ENCODE measurements around the gene CABP7. TPM values are rescaled to one million over a fixed set of nuclear protein-coding genes. Genes with fewer than 3 reads are reported as not detected.

CABP7 gene
- polyA plus RNA-seq, 4 donors = 0.27 to 4.2 (median 1.4) TPM

- H3K4me3 ChIP-seq (ENCODE audit: low read depth in 1 of 3, low read length in 3 of 3) = no peak overlapping the region
- FAIRE-seq (no peak), DNase-seq (no peak)
- no peaks in the 10 kb centered on the region for H3K27me3 ChIP-seq (ENCODE audit: control insufficient read depth in 3 of 3, insufficient read depth in 3 of 3, low read length in 3 of 3)
- no peak overlapping the region for H3K27ac ChIP-seq (ENCODE audit: low read depth in 1 of 3, low read length in 2 of 3)
- H3K4me1 ChIP-seq (ENCODE audit: control insufficient read depth in 3 of 3, insufficient read depth in 2 of 3, low read depth in 1 of 3, low read length in 2 of 3) = no peaks in the 10 kb centered on the region
- WGBS, 3 donors = 84 to 88% (median 87%) methylated on average over 2 of the region's 2 CpGs
- no peaks in the 10 kb centered on the region for H3K9me3 ChIP-seq (ENCODE audit: control insufficient read depth in 2 of 2, insufficient read depth in 1 of 2, low read depth in 1 of 2, low read length in 1 of 2)
- H3K36me3 ChIP-seq (ENCODE audit: control insufficient read depth in 3 of 3, insufficient read depth in 2 of 3, low read depth in 1 of 3, low read length in 3 of 3) = peaks cover 0 to 90% (median 7%) of the 10 kb centered on the region in 3 donors
These were observed 22.1 kb downstream of the CABP7 start for GRCh38 chr22:29741926-29742325.

GRCh38 chr22:29742326-29742725 is 22.5 kb downstream of the CABP7 start:
- Histone ChIP-seq H3K27ac (ENCODE audit: low read depth in 1 of 3, low read length in 2 of 3) (no peak overlapping the region), H3K9me3 (ENCODE audit: control insufficient read depth in 2 of 2, insufficient read depth in 1 of 2, low read depth in 1 of 2, low read length in 1 of 2) (no peaks in the 10 kb centered on the region), H3K4me1 (ENCODE audit: control insufficient read depth in 3 of 3, insufficient read depth in 2 of 3, low read depth in 1 of 3, low read length in 2 of 3) (no peaks in the 10 kb centered on the region), H3K36me3 (ENCODE audit: control insufficient read depth in 3 of 3, insufficient read depth in 2 of 3, low read depth in 1 of 3, low read length in 3 of 3) (peaks cover 2 to 91% (median 7%) of the 10 kb centered on the region in 3 donors), H3K27me3 (ENCODE audit: control insufficient read depth in 3 of 3, insufficient read depth in 3 of 3, low read length in 3 of 3) (no peaks in the 10 kb centered on the region), H3K4me3 (ENCODE audit: low read depth in 1 of 3, low read length in 3 of 3) (no peak overlapping the region)
- FAIRE-seq = no peak
- DNase-seq = no peak
- WGBS, 3 donors = 78 to 82% (median 81%) methylated on average over 13 of the region's 13 CpGs

- no peak for DNase-seq
These were observed 25.1 kb downstream of the CABP7 start for GRCh38 chr22:29744902-29745301.

GRCh38 chr22:29747832-29748231 is 28.0 kb downstream of the CABP7 start:
- FAIRE-seq = no peak
- Histone ChIP-seq H3K27me3 (ENCODE audit: control insufficient read depth in 3 of 3, insufficient read depth in 3 of 3, low read length in 3 of 3) (no peaks in the 10 kb centered on the region), H3K36me3 (ENCODE audit: control insufficient read depth in 3 of 3, insufficient read depth in 2 of 3, low read depth in 1 of 3, low read length in 3 of 3) (peaks cover 2 to 67% (median 5%) of the 10 kb centered on the region in 3 donors), H3K4me1 (ENCODE audit: control insufficient read depth in 3 of 3, insufficient read depth in 2 of 3, low read depth in 1 of 3, low read length in 2 of 3) (no peaks in the 10 kb centered on the region), H3K9me3 (ENCODE audit: control insufficient read depth in 2 of 2, insufficient read depth in 1 of 2, low read depth in 1 of 2, low read length in 1 of 2) (no peaks in the 10 kb centered on the region), H3K27ac (ENCODE audit: low read depth in 1 of 3, low read length in 2 of 3) (no peak overlapping the region), H3K4me3 (ENCODE audit: low read depth in 1 of 3, low read length in 3 of 3) (no peak overlapping the region)
- DNase-seq = no peak
- WGBS, 3 donors = 82 to 88% (median 84%) methylated on average over 7 of the region's 7 CpGs

More at GRCh38 chr22:29744902-29745301, 25.1 kb downstream of the CABP7 start:
- no peaks in the 10 kb centered on the region for H3K9me3 ChIP-seq (ENCODE audit: control insufficient read depth in 2 of 2, insufficient read depth in 1 of 2, low read depth in 1 of 2, low read length in 1 of 2)
- FAIRE-seq = no peak
- no peak overlapping the region for H3K27ac ChIP-seq (ENCODE audit: low read depth in 1 of 3, low read length in 2 of 3)
- peaks cover 2 to 84% (median 7%) of the 10 kb centered on the region in 3 donors for H3K36me3 ChIP-seq (ENCODE audit: control insufficient read depth in 3 of 3, insufficient read depth in 2 of 3, low read depth in 1 of 3, low read length in 3 of 3)
- H3K27me3 ChIP-seq (ENCODE audit: control insufficient read depth in 3 of 3, insufficient read depth in 3 of 3, low read length in 3 of 3) = no peaks in the 10 kb centered on the region
- no peaks in the 10 kb centered on the region for H3K4me1 ChIP-seq (ENCODE audit: control insufficient read depth in 3 of 3, insufficient read depth in 2 of 3, low read depth in 1 of 3, low read length in 2 of 3)
- 78 to 82% (median 80%) methylated on average over 8 of the region's 8 CpGs for WGBS, 3 donors
- H3K4me3 ChIP-seq (ENCODE audit: low read depth in 1 of 3, low read length in 3 of 3) = no peak overlapping the region

- no peaks in the 10 kb centered on the region for H3K27me3 ChIP-seq (ENCODE audit: control insufficient read depth in 3 of 3, insufficient read depth in 3 of 3, low read length in 3 of 3)
- no peaks in the 10 kb centered on the region for H3K9me3 ChIP-seq (ENCODE audit: control insufficient read depth in 2 of 2, insufficient read depth in 1 of 2, low read depth in 1 of 2, low read length in 1 of 2)
- H3K4me3 ChIP-seq (ENCODE audit: low read depth in 1 of 3, low read length in 3 of 3) = no peak overlapping the region
- 86 to 91% (median 91%) methylated on average over 9 of the region's 9 CpGs for WGBS, 3 donors
- no peaks in the 10 kb centered on the region for H3K4me1 ChIP-seq (ENCODE audit: control insufficient read depth in 3 of 3, insufficient read depth in 2 of 3, low read depth in 1 of 3, low read length in 2 of 3)
- peaks cover 2 to 63% (median 5%) of the 10 kb centered on the region in 3 donors for H3K36me3 ChIP-seq (ENCODE audit: control insufficient read depth in 3 of 3, insufficient read depth in 2 of 3, low read depth in 1 of 3, low read length in 3 of 3)
- no peak overlapping the region for H3K27ac ChIP-seq (ENCODE audit: low read depth in 1 of 3, low read length in 2 of 3)
- DNase-seq = no peak
- no peak for FAIRE-seq
These were observed 28.6 kb downstream of the CABP7 start for GRCh38 chr22:29748248-29748893.

- no peak overlapping the region for H3K27ac ChIP-seq (ENCODE audit: low read depth in 1 of 3, low read length in 2 of 3)
- WGBS, 3 donors = 71 to 89% (median 82%) methylated on average over 3 of the region's 3 CpGs
- H3K27me3 ChIP-seq (ENCODE audit: control insufficient read depth in 3 of 3, insufficient read depth in 3 of 3, low read length in 3 of 3) = no peaks in the 10 kb centered on the region
- H3K9me3 ChIP-seq (ENCODE audit: control insufficient read depth in 2 of 2, insufficient read depth in 1 of 2, low read depth in 1 of 2, low read length in 1 of 2) = no peaks in the 10 kb centered on the region
- no peaks in the 10 kb centered on the region for H3K4me1 ChIP-seq (ENCODE audit: control insufficient read depth in 3 of 3, insufficient read depth in 2 of 3, low read depth in 1 of 3, low read length in 2 of 3)
- DNase-seq = no peak
- peaks cover 2 to 59% (median 5%) of the 10 kb centered on the region in 3 donors for H3K36me3 ChIP-seq (ENCODE audit: control insufficient read depth in 3 of 3, insufficient read depth in 2 of 3, low read depth in 1 of 3, low read length in 3 of 3)
- no peak for FAIRE-seq
- H3K4me3 ChIP-seq (ENCODE audit: low read depth in 1 of 3, low read length in 3 of 3) = no peak overlapping the region
These were observed 30.2 kb downstream of the CABP7 start for GRCh38 chr22:29750029-29750428.

GRCh38 chr22:29750559-29751538 is 31.0 kb downstream of the CABP7 start:
- FAIRE-seq = no peak
- no peaks in the 10 kb centered on the region for H3K27me3 ChIP-seq (ENCODE audit: control insufficient read depth in 3 of 3, insufficient read depth in 3 of 3, low read length in 3 of 3)
- H3K4me1 ChIP-seq (ENCODE audit: control insufficient read depth in 3 of 3, insufficient read depth in 2 of 3, low read depth in 1 of 3, low read length in 2 of 3) = no peaks in the 10 kb centered on the region
- H3K36me3 ChIP-seq (ENCODE audit: control insufficient read depth in 3 of 3, insufficient read depth in 2 of 3, low read depth in 1 of 3, low read length in 3 of 3) = peaks cover 2 to 53% (median 5%) of the 10 kb centered on the region in 3 donors
- no peak for DNase-seq
- H3K4me3 ChIP-seq (ENCODE audit: low read depth in 1 of 3, low read length in 3 of 3) = no peak overlapping the region
- H3K9me3 ChIP-seq (ENCODE audit: control insufficient read depth in 2 of 2, insufficient read depth in 1 of 2, low read depth in 1 of 2, low read length in 1 of 2) = no peaks in the 10 kb centered on the region
- 79 to 85% (median 83%) methylated on average over 11 of the region's 11 CpGs for WGBS, 3 donors
- H3K27ac ChIP-seq (ENCODE audit: low read depth in 1 of 3, low read length in 2 of 3) = peak overlapping the region in 1 of 3 donors; percentile 36

GRCh38 chr22:29751669-29752068 is 31.9 kb downstream of the CABP7 start:
- WGBS, 3 donors = 95 to 100% (median 97%) methylated on average over 2 of the region's 2 CpGs
- Histone ChIP-seq H3K4me1 (ENCODE audit: control insufficient read depth in 3 of 3, insufficient read depth in 2 of 3, low read depth in 1 of 3, low read length in 2 of 3) (no peaks in the 10 kb centered on the region), H3K36me3 (ENCODE audit: control insufficient read depth in 3 of 3, insufficient read depth in 2 of 3, low read depth in 1 of 3, low read length in 3 of 3) (peaks cover 2 to 48% (median 3%) of the 10 kb centered on the region in 3 donors), H3K27me3 (ENCODE audit: control insufficient read depth in 3 of 3, insufficient read depth in 3 of 3, low read length in 3 of 3) (no peaks in the 10 kb centered on the region), H3K9me3 (ENCODE audit: control insufficient read depth in 2 of 2, insufficient read depth in 1 of 2, low read depth in 1 of 2, low read length in 1 of 2) (no peaks in the 10 kb centered on the region), H3K27ac (ENCODE audit: low read depth in 1 of 3, low read length in 2 of 3) (no peak overlapping the region), H3K4me3 (ENCODE audit: low read depth in 1 of 3, low read length in 3 of 3) (no peak overlapping the region)
- DNase-seq (no peak), FAIRE-seq (no peak)
